ENCODE measurements around the gene PLPP1.
"Not testable (repeated sequence)": the region's sequence is repeated elsewhere in the genome, so short reads cannot be mapped to it uniquely, and the experiment has no call there.

Gene PLPP1

DNA sequence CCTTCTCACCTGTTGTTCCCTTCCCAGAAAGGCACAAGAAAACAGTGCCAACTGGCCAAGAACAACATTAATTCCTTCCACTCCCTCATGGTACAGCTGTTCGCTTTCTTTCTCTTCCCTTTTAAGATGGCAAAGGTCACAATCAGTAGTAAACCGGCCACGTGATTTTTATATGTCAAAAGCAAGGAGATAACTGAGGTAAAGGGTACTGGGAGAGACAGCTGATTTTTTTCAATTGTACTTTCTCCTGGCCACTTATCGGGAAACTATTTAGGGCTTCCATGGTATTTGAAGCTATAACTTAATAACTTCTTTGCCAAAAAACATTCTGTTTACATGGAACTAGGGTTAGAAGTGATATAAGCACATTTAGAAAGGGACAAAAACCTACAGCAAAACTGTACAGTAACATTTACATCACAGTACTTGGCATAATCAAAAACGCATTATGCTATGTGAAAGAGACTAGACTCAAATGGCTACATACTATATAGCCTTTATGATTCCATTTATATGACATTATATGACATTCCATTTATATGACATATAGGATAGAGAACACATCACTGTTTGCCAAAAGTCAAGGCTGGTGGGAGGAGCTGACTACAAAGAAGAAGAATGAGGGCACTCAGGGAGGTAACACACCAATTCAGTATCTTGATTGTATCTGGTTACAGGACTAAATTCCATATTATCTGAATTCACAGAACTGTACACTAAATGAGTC lies 24.8 kb downstream of the PLPP1 start:
- DNase-seq (ENCODE audit: low read depth): peak; percentile 21
- no peak overlapping the region for H3K4me3 ChIP-seq (ENCODE audit: low read depth, low read length)
- TF ChIP-seq, protein P1, sequence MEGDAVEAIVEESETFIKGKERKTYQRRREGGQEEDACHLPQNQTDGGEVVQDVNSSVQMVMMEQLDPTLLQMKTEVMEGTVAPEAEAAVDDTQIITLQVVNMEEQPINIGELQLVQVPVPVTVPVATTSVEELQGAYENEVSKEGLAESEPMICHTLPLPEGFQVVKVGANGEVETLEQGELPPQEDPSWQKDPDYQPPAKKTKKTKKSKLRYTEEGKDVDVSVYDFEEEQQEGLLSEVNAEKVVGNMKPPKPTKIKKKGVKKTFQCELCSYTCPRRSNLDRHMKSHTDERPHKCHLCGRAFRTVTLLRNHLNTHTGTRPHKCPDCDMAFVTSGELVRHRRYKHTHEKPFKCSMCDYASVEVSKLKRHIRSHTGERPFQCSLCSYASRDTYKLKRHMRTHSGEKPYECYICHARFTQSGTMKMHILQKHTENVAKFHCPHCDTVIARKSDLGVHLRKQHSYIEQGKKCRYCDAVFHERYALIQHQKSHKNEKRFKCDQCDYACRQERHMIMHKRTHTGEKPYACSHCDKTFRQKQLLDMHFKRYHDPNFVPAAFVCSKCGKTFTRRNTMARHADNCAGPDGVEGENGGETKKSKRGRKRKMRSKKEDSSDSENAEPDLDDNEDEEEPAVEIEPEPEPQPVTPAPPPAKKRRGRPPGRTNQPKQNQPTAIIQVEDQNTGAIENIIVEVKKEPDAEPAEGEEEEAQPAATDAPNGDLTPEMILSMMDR (conservative IDR thresholded peaks at IDR 0.05; ENCODE audit: low read depth, low read length): no peak

DNA sequence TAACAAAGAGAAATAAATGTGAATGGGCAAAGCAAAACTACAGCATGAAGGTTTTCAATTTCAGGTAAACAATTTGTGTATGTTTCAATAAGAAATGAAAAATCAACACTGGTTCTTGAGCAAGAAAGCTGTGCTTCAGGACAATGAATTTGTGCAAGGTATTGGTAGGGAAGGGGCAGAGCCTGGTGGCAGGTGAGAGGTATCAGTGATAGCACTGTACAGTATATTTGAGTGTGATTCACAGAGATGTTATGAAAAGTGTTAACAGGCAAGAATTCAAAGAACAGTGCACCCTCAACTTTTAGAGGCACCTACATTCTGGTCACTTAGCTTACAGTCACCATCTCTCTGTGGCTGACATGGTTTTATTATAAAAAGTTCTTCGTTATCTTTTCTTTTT lies 25.7 kb downstream of the PLPP1 start:
- no peak overlapping the region for H3K4me3 ChIP-seq (ENCODE audit: low read depth, low read length)
- TF ChIP-seq, protein P1 (conservative IDR thresholded peaks at IDR 0.05; ENCODE audit: low read depth, low read length): no peak
- DNase-seq (ENCODE audit: low read depth): no peak

DNA sequence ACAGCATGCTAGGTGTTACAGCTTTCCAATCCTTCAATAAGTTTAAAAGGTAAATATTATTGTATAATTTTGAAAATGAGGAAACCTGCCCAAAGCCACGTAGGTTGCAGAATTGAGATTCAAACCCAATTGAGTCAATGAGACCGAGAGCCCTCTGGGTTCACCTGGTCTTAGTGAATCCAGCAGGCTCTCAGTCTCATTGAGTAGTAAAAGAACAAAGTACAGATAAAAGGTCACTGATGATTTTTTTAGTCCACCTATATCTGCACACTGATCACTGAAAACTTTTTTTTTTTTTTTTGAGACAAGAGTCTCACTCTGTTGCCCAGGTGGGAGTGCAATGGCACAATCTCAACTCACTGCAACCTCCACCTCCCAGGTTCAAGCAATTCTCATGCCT lies 27.2 kb downstream of the PLPP1 start:
- no peak for DNase-seq (ENCODE audit: low read depth)
- no peak overlapping the region for H3K4me3 ChIP-seq (ENCODE audit: low read depth, low read length)
- TF ChIP-seq, protein P1 (conservative IDR thresholded peaks at IDR 0.05; ENCODE audit: low read depth, low read length): no peak

DNA sequence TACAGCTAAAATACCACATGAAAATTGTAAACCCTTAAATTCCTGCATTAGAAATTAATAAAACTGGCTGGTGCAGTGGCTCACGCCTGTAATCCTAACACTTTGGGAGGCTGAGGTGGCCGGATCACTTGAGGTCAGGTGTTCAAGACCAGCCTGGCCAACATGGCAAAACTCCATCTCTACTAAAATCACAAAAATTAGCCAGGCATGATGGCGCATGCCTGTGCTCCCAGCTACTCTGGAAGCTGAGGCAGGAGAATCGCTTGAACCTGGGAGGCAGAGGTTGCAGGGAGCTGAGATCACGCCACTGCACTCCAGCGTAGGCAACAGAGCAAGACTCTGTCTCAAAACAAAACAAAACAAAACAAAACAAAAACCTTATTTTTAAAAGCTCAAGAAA lies 29.1 kb downstream of the PLPP1 start:
- not testable (repeated sequence) for H3K4me3 ChIP-seq (ENCODE audit: low read depth, low read length); DNase-seq (ENCODE audit: low read depth)

DNA sequence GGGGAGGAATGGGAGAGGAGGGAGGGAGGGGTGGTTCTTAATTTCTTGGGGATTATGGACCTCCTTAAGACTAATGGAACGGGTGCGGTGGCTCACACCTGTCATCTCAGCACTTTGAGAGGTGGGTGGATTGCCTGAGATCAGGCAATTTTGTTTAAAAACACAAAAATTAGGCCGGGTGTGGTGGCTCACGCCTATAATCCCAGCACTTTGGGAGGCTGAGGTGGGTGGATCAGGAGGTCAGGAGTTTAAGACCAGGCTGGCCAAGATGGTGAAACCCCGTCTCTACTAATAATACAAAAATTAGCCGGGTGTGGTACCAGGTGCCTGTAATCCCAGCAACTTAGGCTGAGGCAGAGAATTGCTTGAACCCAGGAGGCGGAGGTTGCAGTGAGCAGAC lies 30.8 kb downstream of the PLPP1 start:
- DNase-seq (ENCODE audit: low read depth): not testable (repeated sequence)

DNA sequence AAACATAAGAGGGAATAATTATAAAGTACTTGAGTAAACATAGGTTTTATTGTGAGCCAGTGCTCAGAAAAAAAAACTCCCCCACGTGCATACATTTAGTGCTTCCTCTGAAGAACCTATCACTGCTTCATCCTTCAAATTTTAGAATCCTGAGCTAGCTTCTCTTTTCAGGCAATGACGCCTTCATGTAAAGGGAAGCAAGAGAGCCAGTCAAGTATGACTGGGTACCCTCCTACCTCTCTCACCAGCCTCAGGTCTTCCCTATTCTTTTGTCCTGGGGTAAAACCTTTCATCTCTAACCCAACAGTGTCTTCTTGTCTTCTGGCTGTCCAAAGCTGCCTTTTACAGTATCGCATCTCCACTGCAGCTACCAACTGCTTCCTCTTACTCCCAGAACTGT lies 32.0 kb downstream of the PLPP1 start:
- no peak for DNase-seq (ENCODE audit: low read depth)
- no peak overlapping the region for H3K4me3 ChIP-seq (ENCODE audit: low read depth, low read length)
- TF ChIP-seq, protein P1 (conservative IDR thresholded peaks at IDR 0.05; ENCODE audit: low read depth, low read length): no peak

More for the DNA sequence above, 30.8 kb downstream of the PLPP1 start:
- H3K4me3 ChIP-seq (ENCODE audit: low read depth, low read length): not testable (repeated sequence)

DNA sequence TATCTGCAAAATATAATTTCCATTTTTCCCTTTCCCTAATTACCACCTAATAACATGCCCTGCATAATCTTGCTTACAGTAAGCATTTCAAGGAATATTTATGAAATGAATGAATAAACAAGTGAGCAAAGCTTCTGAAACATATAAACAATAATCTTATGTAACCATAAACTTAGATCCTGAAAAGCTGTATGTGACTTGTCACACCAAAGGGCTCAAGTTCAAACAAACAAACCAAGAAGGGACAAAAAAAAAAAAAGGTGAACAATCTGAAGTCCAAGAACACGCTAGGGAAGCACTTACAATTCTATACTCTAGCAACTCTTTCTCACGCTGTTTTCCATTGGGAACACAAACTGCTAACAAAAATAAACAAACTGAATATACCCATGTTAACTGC lies 36.3 kb downstream of the PLPP1 start:
- no peak overlapping the region for H3K4me3 ChIP-seq (ENCODE audit: low read depth, low read length)
- DNase-seq (ENCODE audit: low read depth): no peak
- TF ChIP-seq, protein P1 (conservative IDR thresholded peaks at IDR 0.05; ENCODE audit: low read depth, low read length): no peak

DNA sequence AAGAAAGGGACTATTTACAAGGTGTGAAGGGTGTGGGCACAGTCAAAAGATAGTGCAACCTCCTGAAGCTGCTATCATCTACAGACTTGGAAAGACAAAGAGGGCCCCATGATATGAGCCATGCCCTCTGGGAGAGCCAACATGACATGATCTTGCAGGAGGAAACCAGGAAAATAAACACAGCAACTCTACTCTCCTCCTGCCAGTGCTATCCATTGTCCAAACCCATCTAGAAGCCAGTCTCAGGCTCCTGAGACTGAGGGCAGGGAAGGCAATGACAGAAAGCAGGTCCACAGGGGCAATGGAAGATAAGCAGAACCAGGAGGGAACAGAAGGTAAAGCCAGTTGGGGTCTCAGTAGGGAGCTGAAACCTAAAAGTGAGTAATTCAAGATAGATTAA lies 37.1 kb downstream of the PLPP1 start:
- DNase-seq (ENCODE audit: low read depth): no peak
- H3K4me3 ChIP-seq (ENCODE audit: low read depth, low read length): no peak overlapping the region
- TF ChIP-seq, protein P1 (conservative IDR thresholded peaks at IDR 0.05; ENCODE audit: low read depth, low read length): no peak
